Subcutaneous abdominal adipose tissue (tissue), 5 donors: ENCODE results near the gene MELK.

ENCODE experiments used
- H3K27ac ChIP-seq: one replicate; pipeline ENCODE4 v1.7.0; 2013; ENCODE audit warnings: low read depth, mild to moderate bottlenecking, inconsistent platforms, low read length, moderate library complexity
- H3K27me3 ChIP-seq, 5 donors: one replicate each; pipeline ENCODE4 v1.7.0; 2013; ENCODE audit warnings: low read length in 5 of 5, inconsistent platforms in 1 of 5; ENCODE audit not compliant: control insufficient read depth in 5 of 5, insufficient read depth in 4 of 5
- H3K36me3 ChIP-seq, 5 donors: one replicate each; pipeline ENCODE4 v1.7.0; 2013; ENCODE audit warnings: low read length in 5 of 5; ENCODE audit not compliant: control insufficient read depth in 5 of 5, insufficient read depth in 5 of 5
- H3K4me1 ChIP-seq, 5 donors: one replicate each; pipeline ENCODE4 v1.7.0; 2013; ENCODE audit warnings: low read length in 5 of 5, mild to moderate bottlenecking in 3 of 5, moderate library complexity in 1 of 5; ENCODE audit not compliant: control insufficient read depth in 5 of 5, insufficient read depth in 5 of 5
- H3K4me3 ChIP-seq, 5 donors: one replicate each; pipeline ENCODE4 v1.7.0; 2013; ENCODE audit warnings: low read length in 5 of 5, low read depth in 1 of 5
- H3K9ac ChIP-seq, 5 donors: one replicate each; pipeline ENCODE4 v1.7.0; 2013; ENCODE audit warnings: low read length in 5 of 5, mild to moderate bottlenecking in 4 of 5, moderate library complexity in 3 of 5
- H3K9me3 ChIP-seq, 5 donors: one replicate each; pipeline ENCODE4 v1.7.0; 2013; ENCODE audit warnings: low read length in 5 of 5; ENCODE audit not compliant: control insufficient read depth in 5 of 5
- donor health status: healthy.
- donor health status: healthy.
- donor health status: healthy.
- donor health status: healthy.
- donor health status: healthy.

Gene MELK

GRCh38 chr9:36603006-36603405 lies 30.3 kb downstream of the MELK start:
- Histone ChIP-seq H3K9me3 (no peaks in the 10 kb centered on the region), H3K4me3 (no peak overlapping the region), H3K9ac (no peak overlapping the region), H3K36me3 (no peaks in the 10 kb centered on the region), H3K4me1 (no peaks in the 10 kb centered on the region), H3K27me3 (no peaks in the 10 kb centered on the region), H3K27ac (no peak overlapping the region)

GRCh38 chr9:36609306-36609705 lies 36.6 kb downstream of the MELK start:
- Histone ChIP-seq H3K4me3 (no peak overlapping the region), H3K9me3 (no peaks in the 10 kb centered on the region), H3K27me3 (no peaks in the 10 kb centered on the region), H3K36me3 (no peaks in the 10 kb centered on the region), H3K27ac (no peak overlapping the region), H3K4me1 (no peaks in the 10 kb centered on the region), H3K9ac (no peak overlapping the region)

GRCh38 chr9:36622121-36622520 lies 49.4 kb downstream of the MELK start:
- no peak overlapping the region for H3K9ac ChIP-seq
- H3K4me3 ChIP-seq = no peak overlapping the region
- peaks cover 0 to 18% (median 10%) of the 10 kb centered on the region in 5 donors for H3K4me1 ChIP-seq

GRCh38 chr9:36623280-36623679 lies 50.6 kb downstream of the MELK start:
- H3K9ac ChIP-seq = no peak overlapping the region
- no peak overlapping the region for H3K27ac ChIP-seq
- peaks cover 0 to 18% (median 10%) of the 10 kb centered on the region in 5 donors for H3K4me1 ChIP-seq
- no peaks in the 10 kb centered on the region for H3K9me3 ChIP-seq
- H3K36me3 ChIP-seq = no peaks in the 10 kb centered on the region
- H3K27me3 ChIP-seq = no peaks in the 10 kb centered on the region
- H3K4me3 ChIP-seq = no peak overlapping the region

More at GRCh38 chr9:36622121-36622520, 49.4 kb downstream of the MELK start:
- no peak overlapping the region for H3K27ac ChIP-seq
- no peaks in the 10 kb centered on the region for H3K36me3 ChIP-seq
- H3K27me3 ChIP-seq = no peaks in the 10 kb centered on the region
- no peaks in the 10 kb centered on the region for H3K9me3 ChIP-seq

GRCh38 chr9:36625006-36625615 lies 52.4 kb downstream of the MELK start:
- Histone ChIP-seq H3K27ac (peak overlapping the region; percentile 65), H3K36me3 (no peaks in the 10 kb centered on the region), H3K4me3 (peak overlapping the region in 1 of 5 donors; percentile 35), H3K4me1 (peaks cover 0 to 18% (median 10%) of the 10 kb centered on the region in 5 donors), H3K9me3 (no peaks in the 10 kb centered on the region), H3K9ac (peak overlapping the region in 3 of 5 donors; percentile 2 to 71 (median 46)), H3K27me3 (no peaks in the 10 kb centered on the region)

- no peak overlapping the region for H3K27ac ChIP-seq
- no peaks in the 10 kb centered on the region for H3K27me3 ChIP-seq
- H3K4me1 ChIP-seq = no peaks in the 10 kb centered on the region
- H3K9ac ChIP-seq = no peak overlapping the region
- H3K9me3 ChIP-seq = no peaks in the 10 kb centered on the region
- no peak overlapping the region for H3K4me3 ChIP-seq
- H3K36me3 ChIP-seq = no peaks in the 10 kb centered on the region
Measured at GRCh38 chr9:36632892-36633291, 60.2 kb downstream of the MELK start.

- H3K9ac ChIP-seq = no peak overlapping the region
- no peak overlapping the region for H3K27ac ChIP-seq
- H3K4me3 ChIP-seq = no peak overlapping the region
- no peaks in the 10 kb centered on the region for H3K27me3 ChIP-seq
- H3K4me1 ChIP-seq = no peaks in the 10 kb centered on the region
- no peaks in the 10 kb centered on the region for H3K36me3 ChIP-seq
- no peaks in the 10 kb centered on the region for H3K9me3 ChIP-seq
Measured at GRCh38 chr9:36637491-36638270, 65.0 kb downstream of the MELK start.

GRCh38 chr9:36640771-36641381 lies 68.2 kb downstream of the MELK start:
- Histone ChIP-seq H3K4me3 (no peak overlapping the region), H3K27me3 (no peaks in the 10 kb centered on the region), H3K36me3 (no peaks in the 10 kb centered on the region), H3K27ac (no peak overlapping the region), H3K4me1 (no peaks in the 10 kb centered on the region), H3K9me3 (no peaks in the 10 kb centered on the region), H3K9ac (no peak overlapping the region)

GRCh38 chr9:36642817-36643216 lies 70.1 kb downstream of the MELK start:
- no peaks in the 10 kb centered on the region for H3K36me3 ChIP-seq
- no peak overlapping the region for H3K9ac ChIP-seq
- H3K27ac ChIP-seq = no peak overlapping the region
- H3K4me1 ChIP-seq = no peaks in the 10 kb centered on the region
- no peaks in the 10 kb centered on the region for H3K9me3 ChIP-seq
- no peaks in the 10 kb centered on the region for H3K27me3 ChIP-seq
- H3K4me3 ChIP-seq = no peak overlapping the region

DNA sequence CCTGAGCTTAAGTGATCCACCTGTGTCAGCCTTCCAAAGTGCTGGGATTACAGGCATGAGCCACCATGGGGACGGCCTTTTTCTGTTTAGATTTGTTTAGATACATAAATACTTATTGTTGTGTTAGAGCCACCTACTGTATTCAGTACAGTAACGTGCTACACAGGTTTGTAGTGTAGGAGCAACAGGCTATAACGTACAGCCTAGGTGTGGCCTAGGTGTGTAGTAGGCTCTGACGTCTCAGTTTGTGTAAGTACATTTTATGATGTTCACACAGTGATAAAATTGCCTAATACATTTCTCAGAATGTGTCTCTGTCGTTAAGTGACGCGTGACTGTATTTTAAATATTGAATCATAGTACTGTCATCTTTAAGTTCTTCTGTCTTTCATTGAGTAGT lies 84.1 kb downstream of the MELK start:
- Histone ChIP-seq H3K27me3 (no peaks in the 10 kb centered on the region), H3K27ac (no peak overlapping the region), H3K9me3 (no peaks in the 10 kb centered on the region), H3K4me3 (no peak overlapping the region), H3K9ac (no peak overlapping the region), H3K36me3 (no peaks in the 10 kb centered on the region), H3K4me1 (no peaks in the 10 kb centered on the region)
